ENCODE measurements around the gene CCSER2. TPM values are rescaled to one million over a fixed set of nuclear protein-coding genes. Genes with fewer than 3 reads are reported as not detected.
A peak's percentile ranks its signal among the peaks of the same experiment; 100 is the strongest.
"Not testable (repeated sequence)": the region's sequence is repeated elsewhere in the genome, so short reads cannot be mapped to it uniquely, and the experiment has no call there.

CCSER2 gene
- total RNA-seq, 1 experiment from 2014 or later, result 20.6 TPM

GRCh38 chr10:84397735-84398144, 69.4 kb downstream of the CCSER2 start:
- DNase-seq, result no peak
- H3K27me3 ChIP-seq, result no peaks in the 10 kb centered on the region
- peaks cover 2% of the 10 kb centered on the region; the same call in 1 of the 2 replicates for H3K9me3 ChIP-seq

GRCh38 chr10:84398696-84399095, 70.3 kb downstream of the CCSER2 start:
- no peak for DNase-seq
- H3K4me3 ChIP-seq, result no peak overlapping the region
- H3K36me3 ChIP-seq, result no peaks in the 10 kb centered on the region; the same call in 1 of the 2 replicates
- no peaks in the 10 kb centered on the region for H3K27me3 ChIP-seq
- H3K9me3 ChIP-seq, result peaks cover 2% of the 10 kb centered on the region; the same call in 1 of the 2 replicates

More at GRCh38 chr10:84397735-84398144, 69.4 kb downstream of the CCSER2 start:
- no peak overlapping the region for H3K4me3 ChIP-seq
- no peaks in the 10 kb centered on the region; the same call in 1 of the 2 replicates for H3K36me3 ChIP-seq

DNA sequence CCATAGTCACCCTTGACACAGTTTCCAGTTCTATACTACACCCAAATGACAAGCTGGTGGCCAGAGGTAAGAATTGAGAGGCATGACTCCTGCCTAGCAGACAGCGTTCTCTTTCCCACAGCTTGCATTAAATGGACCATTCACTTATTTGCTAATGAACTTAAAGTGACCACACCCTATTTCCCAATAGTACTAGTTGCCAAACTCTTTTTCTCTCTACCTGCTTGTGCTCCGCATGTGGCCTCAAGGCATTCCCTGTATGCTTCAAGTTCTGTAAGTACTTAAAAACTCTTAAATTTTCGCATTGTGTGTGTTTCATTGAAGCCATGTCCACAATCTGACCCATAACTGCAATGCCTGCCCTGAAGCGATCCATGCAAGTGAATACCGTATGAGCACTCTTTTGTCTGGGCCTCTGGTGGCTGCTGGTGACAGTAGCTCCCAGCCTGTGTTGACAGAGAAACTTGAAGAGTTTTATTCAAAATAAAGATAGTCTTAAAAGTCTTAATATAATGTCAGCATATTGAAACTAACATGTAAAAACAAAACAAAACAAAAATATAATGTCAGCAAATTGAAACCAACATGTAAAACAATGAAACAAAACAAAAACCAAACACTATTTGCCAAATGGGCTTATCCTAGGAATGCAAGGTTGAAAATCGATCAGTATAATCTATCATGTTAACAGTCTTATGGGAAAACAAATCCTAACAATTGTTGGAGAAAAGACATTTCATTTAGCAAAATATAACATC, 73.6 kb downstream of the CCSER2 start:
- H3K9me3 ChIP-seq, result 0 out of 2 replicates have a peak, but pooled peaks cover 2% of the 10 kb centered on the region
- H3K36me3 ChIP-seq, result no peaks in the 10 kb centered on the region; the same call in none of the 2 replicates
- no peaks in the 10 kb centered on the region for H3K27me3 ChIP-seq
- no peak overlapping the region for H3K4me3 ChIP-seq
- no peak for DNase-seq

DNA sequence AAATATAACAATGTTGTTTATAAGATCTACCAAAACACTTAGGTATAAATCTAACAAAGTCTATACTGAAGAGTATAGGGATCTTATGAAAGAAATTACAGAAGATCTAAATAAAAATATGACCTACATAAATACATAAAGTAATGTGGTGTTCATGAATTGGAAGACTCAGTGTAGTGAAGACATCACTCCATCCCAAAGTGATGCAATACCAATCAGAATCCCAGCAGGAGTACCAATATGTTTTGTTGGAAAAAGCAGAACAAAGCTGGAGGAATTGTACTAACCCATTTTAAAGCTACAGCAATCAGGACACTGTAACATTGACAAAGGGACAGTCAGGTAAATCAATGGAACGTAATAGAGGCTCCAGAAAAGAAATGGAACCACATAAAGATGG, 76.4 kb downstream of the CCSER2 start:
- H3K4me3 ChIP-seq, result no peak overlapping the region
- H3K36me3 ChIP-seq, result no peaks in the 10 kb centered on the region; the same call in none of the 2 replicates
- H3K9me3 ChIP-seq, result peaks cover under 1% of the 10 kb centered on the region; the same call in 1 of the 2 replicates
- no peaks in the 10 kb centered on the region for H3K27me3 ChIP-seq
- DNase-seq, result no peak

DNA sequence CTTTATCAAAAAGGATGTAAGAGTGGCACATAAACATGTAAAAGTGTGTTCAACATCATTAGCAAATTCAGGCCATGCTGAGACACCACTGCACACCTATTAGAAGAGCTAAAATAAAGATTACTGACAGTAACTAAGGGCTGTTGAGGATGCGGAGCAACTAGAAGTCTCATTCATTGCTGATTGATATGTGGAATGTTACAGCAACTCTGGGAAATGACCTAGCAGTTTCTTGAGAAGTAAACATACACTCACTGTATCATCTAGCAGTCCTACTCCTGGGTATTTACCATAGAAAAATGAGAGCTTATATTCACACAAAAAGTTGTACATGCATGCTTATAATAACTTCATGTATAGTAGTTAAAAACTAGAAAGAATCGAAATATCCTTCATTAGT, 77.3 kb downstream of the CCSER2 start:
- H3K36me3 ChIP-seq, result no peaks in the 10 kb centered on the region; the same call in 1 of the 2 replicates

GRCh38 chr10:84406561-84406960, 78.2 kb downstream of the CCSER2 start:
- Histone ChIP-seq H3K36me3 (no peaks in the 10 kb centered on the region; the same call in 1 of the 2 replicates), H3K9me3 (peaks cover 5% of the 10 kb centered on the region; the same call in 1 of the 2 replicates), H3K4me3 (no peak overlapping the region), H3K27me3 (no peaks in the 10 kb centered on the region)
- DNase-seq, result no peak

More for the DNA sequence above, 77.3 kb downstream of the CCSER2 start:
- no peak for DNase-seq
- Histone ChIP-seq H3K4me3 (no peak overlapping the region), H3K9me3 (peaks cover 3% of the 10 kb centered on the region; the same call in 1 of the 2 replicates), H3K27me3 (no peaks in the 10 kb centered on the region)

GRCh38 chr10:84407388-84408049, 79.1 kb downstream of the CCSER2 start:
- Histone ChIP-seq H3K27me3 (no peaks in the 10 kb centered on the region), H3K36me3 (no peaks in the 10 kb centered on the region; the same call in 1 of the 2 replicates), H3K9me3 (peaks cover 13% of the 10 kb centered on the region), H3K4me3 (no peak overlapping the region)
- no peak for DNase-seq

DNA sequence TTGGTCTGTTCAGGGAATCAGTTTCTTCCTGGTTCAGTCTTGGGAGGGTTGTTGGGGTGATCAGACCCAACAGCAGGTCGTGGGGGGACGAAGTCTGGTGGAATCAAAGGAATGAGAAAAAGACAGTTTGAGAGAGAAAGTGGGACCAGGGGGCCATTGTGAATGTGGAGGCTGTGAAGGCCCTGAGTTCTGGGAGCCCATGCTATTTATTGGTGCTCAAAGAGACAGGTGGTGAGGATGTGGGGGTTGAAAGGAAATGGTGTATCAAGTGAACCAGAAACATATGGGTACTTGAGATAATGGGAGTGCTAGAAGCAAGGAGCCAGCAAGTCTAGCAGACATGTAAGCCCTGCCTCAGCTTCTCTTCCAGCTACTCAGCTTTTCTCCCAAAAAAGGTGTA, 84.1 kb downstream of the CCSER2 start:
- Histone ChIP-seq H3K36me3 (peaks cover 8% of the 10 kb centered on the region), H3K9me3 (peaks cover 26% of the 10 kb centered on the region), H3K27me3 (no peaks in the 10 kb centered on the region), H3K4me3 (no peak overlapping the region)
- DNase-seq, result no peak

DNA sequence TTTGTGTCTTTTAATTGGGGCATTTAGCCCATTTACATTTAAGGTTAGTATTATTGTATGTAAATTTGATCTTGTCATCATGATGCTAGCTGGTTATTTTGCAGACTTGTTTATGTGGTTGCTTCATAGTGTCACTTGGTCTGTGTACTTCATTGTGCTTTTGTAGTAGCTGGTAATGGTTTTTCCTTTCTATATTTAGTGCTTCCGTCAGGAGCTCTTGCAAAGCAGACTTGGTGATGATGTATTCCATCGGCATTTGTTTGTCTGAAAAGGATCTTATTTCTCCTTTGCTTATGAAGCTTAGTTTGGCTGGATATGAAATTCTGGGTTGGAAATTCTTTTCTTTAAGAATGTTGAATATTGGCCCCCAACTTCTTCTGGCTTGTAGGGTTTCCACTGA, 85.7 kb downstream of the CCSER2 start:
- peaks cover 26% of the 10 kb centered on the region for H3K9me3 ChIP-seq
- H3K27me3 ChIP-seq, DNase-seq: not testable (repeated sequence)

DNA sequence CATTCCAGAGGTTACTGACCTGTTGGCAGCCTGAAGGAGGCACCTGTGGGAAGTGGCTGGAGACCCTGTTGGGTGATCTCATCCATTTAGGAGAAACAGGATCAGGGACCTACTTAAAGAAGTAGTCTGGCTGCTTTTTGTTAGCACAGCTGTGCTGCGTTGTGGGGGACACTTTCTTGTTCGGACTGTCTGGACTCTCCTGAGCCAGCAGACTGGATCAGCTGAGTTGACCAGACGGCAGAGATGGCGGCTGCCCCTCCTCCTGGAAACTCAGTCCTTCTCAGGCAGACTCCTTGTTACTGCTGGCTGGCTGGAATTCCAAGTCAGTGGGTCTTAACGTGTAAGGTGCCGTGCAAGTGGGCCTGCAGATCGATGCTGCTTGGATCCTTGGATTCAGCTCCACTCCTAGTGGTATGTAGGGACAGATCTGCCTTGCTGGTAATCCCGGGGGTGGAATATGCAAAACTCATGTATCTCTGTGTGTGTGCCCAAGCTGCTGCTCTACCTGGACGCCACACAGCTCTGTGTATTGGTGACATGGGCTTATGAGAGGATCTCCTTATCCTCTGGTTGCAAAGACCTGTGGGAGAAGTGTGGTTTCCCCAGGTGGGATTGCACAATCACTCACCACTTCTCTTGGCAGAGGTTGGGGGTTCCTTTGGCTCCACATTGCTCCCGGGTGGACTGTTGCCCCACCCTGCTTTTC, 87.3 kb downstream of the CCSER2 start:
- peaks cover 11% of the 10 kb centered on the region for H3K36me3 ChIP-seq
- DNase-seq, result no peak
- no peaks in the 10 kb centered on the region for H3K27me3 ChIP-seq
- H3K4me3 ChIP-seq, result no peak overlapping the region
- H3K9me3 ChIP-seq, result peaks cover 25% of the 10 kb centered on the region

More for the DNA sequence above, 85.7 kb downstream of the CCSER2 start:
- H3K36me3 ChIP-seq, result peaks cover 11% of the 10 kb centered on the region
- H3K4me3 ChIP-seq, result not testable (repeated sequence)

DNA sequence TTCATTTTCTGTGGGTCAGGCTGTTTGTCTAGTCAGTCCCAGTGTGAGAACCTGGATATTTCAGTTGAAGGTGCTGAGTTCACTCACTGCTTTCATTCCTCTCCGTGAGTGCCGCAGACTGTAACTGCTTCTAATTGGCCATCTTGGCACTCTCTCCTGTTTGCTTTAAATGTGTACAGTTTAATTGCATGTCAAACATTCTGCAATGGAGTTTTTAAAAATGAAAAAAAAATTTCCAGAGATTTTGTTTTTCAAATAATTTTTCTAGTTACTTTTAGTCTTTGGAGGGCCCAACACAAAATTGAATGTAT, 87.8 kb downstream of the CCSER2 start:
- Histone ChIP-seq H3K36me3 (peaks cover 11% of the 10 kb centered on the region), H3K9me3 (peaks cover 24% of the 10 kb centered on the region), H3K4me3 (no peak overlapping the region), H3K27me3 (no peaks in the 10 kb centered on the region)
- no peak for DNase-seq

- no peak overlapping the region for H3K4me3 ChIP-seq
- H3K9me3 ChIP-seq, result peaks cover 2% of the 10 kb centered on the region
- H3K27me3 ChIP-seq, result no peaks in the 10 kb centered on the region
- peak; percentile 3 for DNase-seq
- peaks cover 24% of the 10 kb centered on the region for H3K36me3 ChIP-seq
These were observed 95.3 kb downstream of the CCSER2 start for GRCh38 chr10:84423719-84424118.

- H3K4me3 ChIP-seq, result peak overlapping the region; percentile 52
- DNase-seq, result peak; percentile 94
- H3K9me3 ChIP-seq, result peaks cover 2% of the 10 kb centered on the region
- peaks cover 24% of the 10 kb centered on the region for H3K36me3 ChIP-seq
- no peaks in the 10 kb centered on the region for H3K27me3 ChIP-seq
These were observed 96.4 kb downstream of the CCSER2 start for GRCh38 chr10:84424731-84425167.

GRCh38 chr10:84427903-84428650, 99.7 kb downstream of the CCSER2 start:
- Histone ChIP-seq H3K4me3 (no peak overlapping the region), H3K36me3 (peaks cover 33% of the 10 kb centered on the region), H3K9me3 (no peaks in the 10 kb centered on the region), H3K27me3 (no peaks in the 10 kb centered on the region)
- no peak for DNase-seq

- Histone ChIP-seq H3K36me3 (peaks cover 36% of the 10 kb centered on the region), H3K9me3 (no peaks in the 10 kb centered on the region), H3K27me3 (no peaks in the 10 kb centered on the region), H3K4me3 (no peak overlapping the region)
- no peak for DNase-seq
These were observed 100.3 kb downstream of the CCSER2 start for GRCh38 chr10:84428711-84429110.

DNA sequence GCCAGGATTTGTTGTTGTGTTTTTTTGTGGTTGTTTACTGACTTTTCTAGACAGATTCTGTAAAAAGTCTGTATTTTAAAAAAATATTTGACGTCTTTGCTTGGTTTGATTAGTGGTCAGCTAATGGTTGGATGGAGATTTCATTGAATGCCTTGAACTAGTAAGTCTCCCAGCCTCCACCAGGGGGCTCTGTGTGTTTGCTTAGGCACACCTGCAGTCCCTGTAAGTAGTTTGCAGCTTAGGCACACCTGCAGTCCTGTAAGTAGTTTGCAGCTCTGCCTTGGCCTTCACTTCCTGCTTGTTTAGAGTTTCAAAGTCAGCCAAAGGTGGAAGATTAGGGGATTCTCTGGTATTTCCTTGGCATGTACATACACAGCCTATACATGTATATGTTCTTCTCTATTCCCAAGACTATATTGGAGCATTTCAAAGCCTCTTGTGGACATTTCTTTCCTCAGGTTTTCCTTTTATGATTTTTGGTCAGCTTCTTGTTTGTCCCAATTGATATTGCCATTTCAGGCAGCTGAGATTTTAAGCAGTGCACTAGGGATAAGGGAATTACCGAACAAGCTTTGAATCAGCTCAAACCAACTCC, 101.6 kb downstream of the CCSER2 start:
- Histone ChIP-seq H3K4me3 (no peak overlapping the region), H3K36me3 (peaks cover 36% of the 10 kb centered on the region), H3K27me3 (no peaks in the 10 kb centered on the region), H3K9me3 (no peaks in the 10 kb centered on the region)
- DNase-seq, result peak; percentile 38

All from MG63 (cell line).